Measurements from ENCODE around the gene MAJIN. TPM values are rescaled to one million over a fixed set of nuclear protein-coding genes. Genes with fewer than 3 reads are reported as not detected.

The MAJIN gene
- total and polyA plus RNA-seq, 9 of the 15 experiments (the other 6 are each of a cell fraction or from before 2014, with no cell fraction given), result 0.17 to 0.83 (median 0.24) TPM; not detected in 2

- TF ChIP-seq, protein P1, sequence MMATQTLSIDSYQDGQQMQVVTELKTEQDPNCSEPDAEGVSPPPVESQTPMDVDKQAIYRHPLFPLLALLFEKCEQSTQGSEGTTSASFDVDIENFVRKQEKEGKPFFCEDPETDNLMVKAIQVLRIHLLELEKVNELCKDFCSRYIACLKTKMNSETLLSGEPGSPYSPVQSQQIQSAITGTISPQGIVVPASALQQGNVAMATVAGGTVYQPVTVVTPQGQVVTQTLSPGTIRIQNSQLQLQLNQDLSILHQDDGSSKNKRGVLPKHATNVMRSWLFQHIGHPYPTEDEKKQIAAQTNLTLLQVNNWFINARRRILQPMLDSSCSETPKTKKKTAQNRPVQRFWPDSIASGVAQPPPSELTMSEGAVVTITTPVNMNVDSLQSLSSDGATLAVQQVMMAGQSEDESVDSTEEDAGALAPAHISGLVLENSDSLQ (IDR thresholded peaks at IDR 0.05), result peak; percentile 70
- TF ChIP-seq NR3C1 (CRISPR knock-in tag; IDR thresholded peaks at IDR 0.05), result peak; percentile 99
- TF ChIP-seq ZNF398 (CRISPR knock-in tag; IDR thresholded peaks at IDR 0.05), result no peak
- no peak for TF ChIP-seq TAF9B (IDR thresholded peaks at IDR 0.05; ENCODE audit: partially characterized antibody)
- TF ChIP-seq, protein P2, sequence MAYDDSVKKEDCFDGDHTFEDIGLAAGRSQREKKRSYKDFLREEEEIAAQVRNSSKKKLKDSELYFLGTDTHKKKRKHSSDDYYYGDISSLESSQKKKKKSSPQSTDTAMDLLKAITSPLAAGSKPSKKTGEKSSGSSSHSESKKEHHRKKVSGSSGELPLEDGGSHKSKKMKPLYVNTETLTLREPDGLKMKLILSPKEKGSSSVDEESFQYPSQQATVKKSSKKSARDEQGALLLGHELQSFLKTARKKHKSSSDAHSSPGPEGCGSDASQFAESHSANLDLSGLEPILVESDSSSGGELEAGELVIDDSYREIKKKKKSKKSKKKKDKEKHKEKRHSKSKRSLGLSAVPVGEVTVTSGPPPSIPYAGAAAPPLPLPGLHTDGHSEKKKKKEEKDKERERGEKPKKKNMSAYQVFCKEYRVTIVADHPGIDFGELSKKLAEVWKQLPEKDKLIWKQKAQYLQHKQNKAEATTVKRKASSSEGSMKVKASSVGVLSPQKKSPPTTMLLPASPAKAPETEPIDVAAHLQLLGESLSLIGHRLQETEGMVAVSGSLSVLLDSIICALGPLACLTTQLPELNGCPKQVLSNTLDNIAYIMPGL (CRISPR knock-in tag; IDR thresholded peaks at IDR 0.05), result peak; percentile 99
- no peak for TF ChIP-seq HBP1 (CRISPR knock-in tag; IDR thresholded peaks at IDR 0.05)
- peak; percentile 72 for TF ChIP-seq PHF20 (IDR thresholded peaks at IDR 0.05; ENCODE audit: partially characterized antibody)
- no peak for TF ChIP-seq RFX1 (IDR thresholded peaks at IDR 0.05)
- TF ChIP-seq EP400 (IDR thresholded peaks at IDR 0.05), result peak; percentile 93
- no peak for TF ChIP-seq BCL6 (CRISPR knock-in tag; IDR thresholded peaks at IDR 0.05)
- no peak for TF ChIP-seq PYGO2 (tag; IDR thresholded peaks at IDR 0.05)
- no peak for TF ChIP-seq ZNF23 (CRISPR knock-in tag; IDR thresholded peaks at IDR 0.05)
- peak; percentile 63 for TF ChIP-seq CCNT2 (IDR thresholded peaks at IDR 0.05; ENCODE audit: borderline replicate concordance, extremely low read depth, insufficient read length, low read depth, low read length)
- no peak; the same call in 1 of the 2 replicates for TF ChIP-seq KLF16 (IDR thresholded peaks at IDR 0.05)
- TF ChIP-seq, protein P3, sequence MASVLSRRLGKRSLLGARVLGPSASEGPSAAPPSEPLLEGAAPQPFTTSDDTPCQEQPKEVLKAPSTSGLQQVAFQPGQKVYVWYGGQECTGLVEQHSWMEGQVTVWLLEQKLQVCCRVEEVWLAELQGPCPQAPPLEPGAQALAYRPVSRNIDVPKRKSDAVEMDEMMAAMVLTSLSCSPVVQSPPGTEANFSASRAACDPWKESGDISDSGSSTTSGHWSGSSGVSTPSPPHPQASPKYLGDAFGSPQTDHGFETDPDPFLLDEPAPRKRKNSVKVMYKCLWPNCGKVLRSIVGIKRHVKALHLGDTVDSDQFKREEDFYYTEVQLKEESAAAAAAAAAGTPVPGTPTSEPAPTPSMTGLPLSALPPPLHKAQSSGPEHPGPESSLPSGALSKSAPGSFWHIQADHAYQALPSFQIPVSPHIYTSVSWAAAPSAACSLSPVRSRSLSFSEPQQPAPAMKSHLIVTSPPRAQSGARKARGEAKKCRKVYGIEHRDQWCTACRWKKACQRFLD (CRISPR knock-in tag; IDR thresholded peaks at IDR 0.05), result peak; percentile 86
- no peak for TF ChIP-seq THRA (IDR thresholded peaks at IDR 0.05)
- TF ChIP-seq MCM2 (IDR thresholded peaks at IDR 0.05; ENCODE audit: low read depth), result no peak
- no peak for TF ChIP-seq NFIX (CRISPR knock-in tag; IDR thresholded peaks at IDR 0.05; ENCODE audit: low read depth)
- no peak; the same call in none of the 2 replicates for TF ChIP-seq MBD2 (IDR thresholded peaks at IDR 0.05; ENCODE audit: borderline replicate concordance, low read depth)
Observed at GRCh38 chr11:65013888-65014725, 42.2 kb upstream of the MAJIN start, which contains the start of gene ARL2 (continued).

All from K562 (cell line).